NCI-H2227 treated with DMSO at 0.1 percent for 48 hours (cell line): ENCODE measurements around the gene SLC47A1.
"Not testable (repeated sequence)": the region's sequence is repeated elsewhere in the genome, so short reads cannot be mapped to it uniquely, and the experiment has no call there.

ENCODE experiments used
- DNase-seq: peaks from one replicate; lab custom pipeline; 2025; lab: John Stamatoyannopoulos, UW

SLC47A1 gene

DNA sequence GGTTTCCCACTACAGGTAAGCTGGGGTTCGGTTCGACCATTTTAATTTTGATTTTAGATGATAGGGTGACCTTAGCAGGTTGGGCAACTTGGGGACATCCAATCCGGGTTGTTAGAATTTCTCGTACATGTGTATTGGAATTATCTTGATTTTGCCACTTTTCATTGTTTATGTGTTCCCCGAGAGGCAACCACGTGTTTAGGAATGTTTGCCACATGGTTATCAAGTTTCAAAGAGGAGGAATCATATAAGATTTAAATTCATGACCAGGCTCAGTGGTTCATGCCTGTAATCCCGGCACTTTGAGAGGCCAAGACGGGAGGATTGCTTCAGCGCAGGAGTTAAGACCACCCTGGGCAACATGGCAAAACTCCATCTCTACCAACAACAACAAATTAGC is 10.0 kb upstream of the SLC47A1 start:
- no peak for DNase-seq

DNA sequence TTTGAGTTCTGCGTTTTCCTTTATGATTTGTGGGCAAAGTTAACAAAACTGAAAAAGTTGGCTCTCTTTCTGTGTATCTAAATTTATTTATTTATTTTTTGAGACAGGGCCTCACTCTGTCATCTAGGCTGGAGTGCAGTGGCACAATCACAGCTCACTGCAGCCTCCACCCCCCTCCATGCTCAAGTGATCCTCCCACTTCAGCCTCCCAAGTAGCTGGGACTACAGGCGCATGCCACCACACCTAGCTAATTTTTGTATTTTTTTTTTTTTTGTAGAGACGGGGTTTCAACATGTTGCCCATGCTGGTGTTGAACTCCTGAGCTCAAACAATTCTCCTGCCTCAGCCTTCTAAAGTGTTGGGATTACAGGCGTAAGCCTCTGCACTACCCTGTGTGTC is 6.7 kb upstream of the SLC47A1 start:
- DNase-seq: not testable (repeated sequence)

DNA sequence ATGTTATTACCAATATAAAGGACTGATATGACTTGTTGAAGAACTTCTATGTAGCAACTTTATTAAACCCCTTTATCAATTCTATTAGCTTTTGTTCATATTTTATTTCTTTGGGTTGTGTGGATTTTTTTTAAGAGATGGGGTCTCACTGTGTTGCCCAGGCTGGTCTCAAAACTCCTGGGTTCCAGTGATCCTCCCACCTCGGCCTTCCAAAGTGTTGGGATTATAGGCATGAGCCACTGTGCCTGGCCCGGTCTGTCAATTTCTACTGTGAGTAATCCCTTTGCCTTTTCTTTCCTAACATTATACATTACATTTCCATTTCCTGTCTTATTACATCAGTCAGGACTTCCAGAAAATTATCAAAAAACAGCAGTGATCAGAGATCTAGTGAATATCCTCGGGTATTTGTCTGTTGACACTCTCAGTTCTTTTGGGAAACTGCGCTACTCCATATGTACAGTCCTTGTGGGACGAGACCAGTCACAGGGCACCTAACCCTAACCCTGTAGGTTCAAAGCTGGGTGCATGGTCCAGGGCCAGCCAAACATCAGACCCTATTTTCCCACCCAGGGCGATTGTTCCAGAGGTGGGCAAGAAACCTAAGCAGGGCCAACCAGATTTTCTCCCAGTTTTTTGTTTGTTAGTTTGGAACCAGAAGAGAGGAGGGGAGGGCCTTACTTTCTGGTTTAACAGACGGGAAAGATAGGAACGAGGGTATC is 1.7 kb upstream of the SLC47A1 start:
- no peak for DNase-seq

GRCh38 chr17:19533036-19533717 is 477 bp upstream of the SLC47A1 start:
- DNase-seq: no peak

- no peak for DNase-seq
These were observed 1.0 kb downstream of the SLC47A1 start for GRCh38 chr17:19534562-19535149.

DNA sequence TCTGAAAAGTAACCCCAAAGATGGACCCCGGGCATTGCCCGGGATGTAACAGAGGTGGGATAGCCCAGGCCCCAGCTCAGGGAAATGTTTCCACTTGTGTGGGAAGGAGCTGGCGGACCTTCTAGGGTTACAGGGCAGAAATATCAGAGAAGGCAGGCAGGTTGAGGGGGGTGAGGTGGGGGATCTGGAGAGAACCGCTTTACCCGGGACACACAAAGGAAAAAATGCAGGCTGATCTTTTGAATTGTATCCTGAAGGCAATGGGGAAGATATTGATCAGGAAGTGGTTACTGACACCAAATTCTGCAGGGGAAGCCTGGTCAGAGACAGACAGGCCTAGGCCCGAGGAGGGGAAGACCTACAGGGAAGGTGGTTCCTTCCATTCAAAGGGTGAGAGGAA is 3.5 kb downstream of the SLC47A1 start:
- no peak for DNase-seq

- DNase-seq: no peak
These were observed 4.7 kb downstream of the SLC47A1 start for GRCh38 chr17:19538095-19539039.

- DNase-seq: no peak
These were observed 5.4 kb downstream of the SLC47A1 start for GRCh38 chr17:19539040-19539399.

DNA sequence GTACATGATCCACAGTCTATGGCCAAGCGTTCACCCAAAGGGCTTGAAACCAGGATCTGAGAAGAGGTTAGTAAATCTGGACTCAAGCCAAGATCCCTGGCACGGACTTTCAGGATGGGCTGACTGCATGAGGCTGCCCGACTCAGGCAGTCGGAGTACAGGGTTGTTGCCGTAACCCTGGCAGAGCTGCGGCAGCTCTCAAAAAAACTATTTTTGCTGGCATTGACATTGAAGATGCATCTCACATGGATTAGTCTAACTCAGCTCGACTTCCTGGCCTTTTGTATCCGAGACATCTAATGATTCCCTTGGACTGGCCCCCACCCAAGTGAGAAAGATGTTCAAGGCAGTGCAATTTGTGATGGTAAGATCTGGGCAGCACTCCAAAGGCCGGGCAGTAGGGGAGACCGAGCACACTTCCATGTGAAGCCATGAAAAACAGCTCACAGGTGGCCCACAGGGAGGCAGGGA is 6.2 kb downstream of the SLC47A1 start:
- DNase-seq: no peak

- DNase-seq: no peak
These were observed 7.2 kb downstream of the SLC47A1 start for GRCh38 chr17:19540706-19541370.

- no peak for DNase-seq
These were observed 7.8 kb downstream of the SLC47A1 start for GRCh38 chr17:19541445-19541844.

DNA sequence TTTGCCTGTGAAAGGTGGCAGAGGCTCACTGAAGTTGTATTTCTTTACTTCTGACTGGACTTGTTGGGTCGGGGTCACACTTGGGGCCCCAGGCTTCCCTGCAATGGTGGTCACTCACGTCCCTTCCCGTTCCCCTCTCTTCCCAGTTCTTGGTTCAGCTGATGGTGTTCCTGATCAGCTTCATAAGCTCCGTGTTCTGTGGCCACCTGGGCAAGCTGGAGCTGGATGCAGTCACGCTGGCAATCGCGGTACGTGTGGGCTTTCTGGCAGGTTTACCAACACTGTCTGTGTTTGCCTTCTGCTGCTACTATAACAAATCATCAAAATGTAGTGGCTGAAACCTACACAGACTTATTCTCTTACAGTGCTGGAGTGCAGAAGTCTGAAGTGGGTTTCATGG is 8.6 kb downstream of the SLC47A1 start:
- DNase-seq: no peak

- no peak for DNase-seq
These were observed 10.7 kb downstream of the SLC47A1 start for GRCh38 chr17:19544366-19544765.

DNA sequence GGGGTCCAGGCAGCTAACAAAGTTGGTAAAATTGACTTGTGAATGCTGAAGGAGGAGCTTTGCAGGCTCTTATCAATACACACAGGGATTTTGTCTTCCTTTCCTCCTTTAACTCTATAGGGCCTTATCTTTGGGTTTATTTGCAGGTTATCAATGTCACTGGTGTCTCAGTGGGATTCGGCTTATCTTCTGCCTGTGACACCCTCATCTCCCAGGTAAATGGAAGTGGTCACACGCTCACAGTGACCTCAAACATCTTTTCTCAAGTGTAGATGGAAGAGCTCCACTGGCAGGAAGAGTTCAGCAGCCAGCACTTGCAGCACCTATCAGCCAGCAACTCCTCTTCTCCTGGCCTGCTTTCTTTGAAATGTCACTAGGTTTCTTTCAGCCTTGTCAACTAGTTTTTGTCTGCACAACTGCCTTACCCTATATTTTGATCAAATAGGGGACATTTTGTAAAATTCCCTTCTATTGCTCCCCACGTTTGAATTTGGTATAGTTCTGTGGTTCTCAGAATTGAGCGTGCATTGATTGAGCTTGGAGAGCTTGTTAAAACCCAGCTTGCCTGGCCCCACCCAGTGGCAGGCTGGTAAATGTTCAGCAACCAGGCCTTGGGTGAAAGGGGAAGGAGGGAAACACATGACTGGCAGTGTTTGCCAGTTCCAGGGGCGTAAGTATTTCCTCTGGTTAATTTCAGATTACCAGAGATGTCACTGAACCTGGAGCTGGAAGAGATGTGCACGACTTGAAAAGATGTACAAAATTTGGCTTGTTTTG is 12.8 kb downstream of the SLC47A1 start:
- no peak for DNase-seq

DNA sequence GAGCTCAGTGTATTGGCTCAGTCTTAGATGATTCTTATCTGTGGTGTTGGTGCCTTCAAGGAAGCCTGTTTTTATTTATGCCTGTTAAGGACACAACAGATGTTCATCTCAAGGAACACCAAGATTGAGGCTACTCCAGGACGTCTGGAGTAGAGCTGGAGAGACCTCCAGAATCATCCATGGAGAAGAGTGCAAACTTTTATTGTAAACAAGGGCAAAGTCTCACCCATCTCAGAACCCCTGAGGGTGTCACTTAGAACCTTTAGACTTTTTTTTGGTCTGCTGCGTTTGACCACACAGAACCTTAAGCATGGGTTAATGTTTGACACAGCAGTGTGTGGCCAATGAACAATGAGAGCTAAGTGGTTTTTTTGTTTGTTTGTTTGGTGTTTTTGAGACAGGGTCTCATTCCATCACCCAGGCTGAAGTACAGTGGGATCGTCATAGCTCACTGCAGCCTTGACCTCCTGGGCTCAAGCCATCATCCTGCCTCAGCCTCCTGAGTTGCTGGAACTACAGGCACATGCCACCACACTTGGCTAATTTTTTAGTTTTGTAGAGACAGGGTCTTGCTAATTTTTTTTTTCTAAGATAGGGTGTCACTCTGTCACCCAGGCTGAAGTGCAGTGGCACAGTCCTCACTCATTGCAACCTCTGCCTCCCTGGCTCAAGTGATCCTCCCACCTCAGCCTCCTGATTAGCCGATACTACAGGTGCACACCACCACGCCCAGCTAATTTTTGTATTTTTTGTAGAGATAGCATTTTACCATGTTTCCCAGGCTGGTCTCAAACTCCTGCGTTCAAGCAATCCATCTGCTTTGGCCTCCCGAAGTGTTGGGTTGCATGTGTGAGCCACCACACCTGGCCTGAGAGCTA is 16.3 kb downstream of the SLC47A1 start:
- DNase-seq: no peak

DNA sequence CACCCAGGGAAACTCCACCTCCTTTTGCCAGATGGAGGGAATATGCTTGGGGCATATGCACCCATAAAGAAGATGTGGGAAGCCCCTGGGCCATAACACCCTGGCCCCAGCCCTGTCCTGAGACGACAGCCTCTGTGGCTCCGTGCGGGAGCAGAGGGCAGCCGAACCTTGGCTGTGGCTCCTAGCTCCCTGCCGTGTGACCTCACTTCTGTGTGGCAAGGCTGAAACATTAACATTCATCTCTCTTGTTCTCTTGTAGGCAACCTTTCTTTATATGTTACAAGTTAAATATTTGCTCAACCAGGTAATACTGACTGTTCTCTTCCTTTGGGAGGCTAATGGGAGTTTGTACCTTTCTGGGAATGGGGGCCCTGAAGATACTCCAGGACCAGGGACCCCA is 17.5 kb downstream of the SLC47A1 start:
- no peak for DNase-seq

GRCh38 chr17:19551591-19552148 is 18.0 kb downstream of the SLC47A1 start:
- no peak for DNase-seq

GRCh38 chr17:19553036-19553435 is 19.4 kb downstream of the SLC47A1 start:
- DNase-seq: no peak

DNA sequence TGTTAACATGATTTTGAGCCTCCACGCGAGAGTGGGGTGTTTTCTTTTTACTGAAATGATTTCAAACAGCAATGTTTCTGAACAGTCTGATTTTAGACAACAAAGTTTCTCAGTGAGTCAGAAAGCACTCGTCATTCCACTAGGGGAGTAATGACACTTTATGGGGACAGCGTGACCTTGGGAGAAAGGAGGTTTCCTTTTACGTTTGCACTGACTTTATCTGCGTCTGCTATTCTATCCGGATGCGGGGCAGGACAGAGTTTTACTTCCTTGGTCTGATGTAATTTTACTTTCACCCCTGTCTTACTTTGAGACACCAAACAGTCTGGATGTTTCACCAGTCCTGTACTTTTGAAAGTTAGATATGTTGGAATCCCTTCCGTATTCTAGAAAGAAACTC is 20.7 kb downstream of the SLC47A1 start:
- no peak for DNase-seq

GRCh38 chr17:19555746-19556145 is 22.1 kb downstream of the SLC47A1 start:
- no peak for DNase-seq
